Right ventricle myocardium superior (tissue), 1 donor: ENCODE data around the gene CRHR2. TPM values are rescaled to one million over a fixed set of nuclear protein-coding genes. Genes with fewer than 3 reads are reported as not detected.

ENCODE experiments used
- ATAC-seq: fragments of 200-7000 bp; cut with Tn5 transposase; one replicate; pipeline ENCODE4 v1.9.1; 2020; ENCODE audit warnings: mild to moderate bottlenecking; ENCODE audit not compliant: poor library complexity
- DNase-seq: peaks from one replicate; pipeline ENCODE4 v3.0.0-alpha.2; 2020
- intact Hi-C: fragments of 100-400 bp; cut with DNase I; formaldehyde crosslinking; loops from one replicate; pipeline ENCODE4 v1.11.2; 2022
- total RNA-seq: library from RNA; stranded (reverse); fragmentation: NEBNext Ultra II Directional; extraction: Animal tissue kit (Norgen Biotek cat#: 25700); gene quantifications from one replicate; pipeline ENCODE4 v1.2.1, GENCODE V29; 2021
- donor health status: DM: no; HTN: yes; CAD: no; lungs with severe emphysema.

Gene CRHR2
- total RNA-seq, 1 donor from 2014 or later = 0.24 TPM

DNA sequence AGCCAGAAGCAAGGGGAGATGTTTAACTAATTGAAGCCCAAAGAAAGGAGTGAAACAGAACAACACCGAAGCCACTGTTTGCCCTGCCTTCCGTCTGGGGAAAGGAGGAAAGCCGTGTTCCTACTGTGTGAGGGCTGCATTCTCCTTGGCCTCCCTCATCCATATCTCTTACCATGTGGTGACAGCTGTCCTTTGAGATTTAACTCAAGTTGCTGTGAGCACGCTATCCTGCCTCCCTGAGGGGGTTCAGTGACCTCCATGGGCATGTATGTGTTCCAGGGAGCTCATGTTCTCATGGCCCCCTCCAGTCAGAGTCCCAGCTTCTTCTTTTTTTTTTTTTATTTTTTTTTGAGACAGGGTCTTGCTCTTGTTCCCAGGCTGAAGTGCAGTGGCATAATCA lies 26.2 kb upstream of the CRHR2 start:
- DNase-seq = no peak
- intact Hi-C loops = no loop called here
- peak; percentile 52 for ATAC-seq

DNA sequence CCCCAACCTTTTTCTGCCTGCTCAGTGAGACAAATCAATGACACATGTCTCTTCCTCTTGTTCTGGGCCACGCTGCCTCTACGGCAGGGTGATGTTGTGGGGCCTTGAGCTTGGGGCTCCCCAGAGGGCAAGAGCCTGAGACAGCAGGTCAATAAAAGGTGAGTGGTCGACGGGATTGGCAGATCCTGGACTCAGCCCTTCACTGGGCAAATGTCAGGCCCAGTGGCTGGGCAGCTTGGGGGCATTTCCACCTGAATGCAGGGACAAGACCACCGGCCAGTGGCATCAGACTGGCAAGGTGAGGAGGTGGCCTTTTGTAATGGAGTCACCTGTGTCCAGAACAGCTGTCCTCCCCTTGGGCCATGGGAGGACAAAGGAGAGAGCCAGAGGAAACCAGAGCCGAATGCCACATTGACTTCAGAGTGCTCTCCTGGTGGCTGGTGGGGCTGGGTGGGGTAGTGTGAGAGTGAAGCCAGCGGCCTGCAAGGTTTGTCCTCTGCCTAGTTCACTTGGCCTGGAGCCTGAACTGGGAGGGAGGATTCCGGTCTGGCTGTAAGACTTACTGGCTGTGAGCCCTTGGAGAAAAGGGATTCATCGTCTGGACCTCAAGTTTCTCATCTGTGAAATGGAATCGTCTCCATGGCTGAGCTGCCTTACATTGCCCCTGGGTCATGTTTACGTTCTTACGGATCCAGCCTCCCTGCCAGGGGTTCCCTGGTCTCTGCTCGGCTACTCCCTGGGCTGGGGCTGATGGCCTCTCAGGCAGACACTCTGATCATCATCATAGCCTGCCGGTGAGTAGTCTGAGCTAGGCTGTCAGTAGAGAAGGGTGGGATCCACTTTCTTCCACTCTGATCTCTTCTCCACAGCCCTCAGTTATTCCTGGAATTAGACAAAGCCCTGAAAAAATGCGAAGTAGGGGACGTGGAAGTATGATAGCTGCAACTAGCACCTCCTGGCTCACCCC lies 25.4 kb upstream of the CRHR2 start:
- DNase-seq = peak; percentile 79
- peak; percentile 79 for ATAC-seq
- intact Hi-C loops = no loop called here

DNA sequence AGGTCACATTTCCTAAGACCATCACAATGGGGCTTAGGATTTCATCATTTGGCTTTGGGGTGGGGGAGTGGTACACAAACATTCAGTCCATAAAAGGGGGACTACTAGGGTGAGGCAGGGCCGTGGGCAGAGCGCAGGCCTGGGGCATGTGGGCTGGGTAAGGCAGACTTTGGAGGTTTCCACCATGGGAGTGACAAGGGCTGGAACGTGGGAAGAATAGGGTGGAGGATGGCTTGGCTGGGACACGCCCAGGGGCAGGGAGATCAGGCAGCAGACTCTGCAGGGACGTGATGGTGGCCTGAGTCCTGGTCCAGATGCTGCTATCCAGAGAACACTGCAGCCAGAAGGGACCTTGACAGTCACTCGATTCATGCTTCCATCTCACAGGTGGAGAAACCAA lies 24.7 kb upstream of the CRHR2 start:
- DNase-seq (no peak), ATAC-seq (peak; percentile 13)
- intact Hi-C loops = no loop called here

DNA sequence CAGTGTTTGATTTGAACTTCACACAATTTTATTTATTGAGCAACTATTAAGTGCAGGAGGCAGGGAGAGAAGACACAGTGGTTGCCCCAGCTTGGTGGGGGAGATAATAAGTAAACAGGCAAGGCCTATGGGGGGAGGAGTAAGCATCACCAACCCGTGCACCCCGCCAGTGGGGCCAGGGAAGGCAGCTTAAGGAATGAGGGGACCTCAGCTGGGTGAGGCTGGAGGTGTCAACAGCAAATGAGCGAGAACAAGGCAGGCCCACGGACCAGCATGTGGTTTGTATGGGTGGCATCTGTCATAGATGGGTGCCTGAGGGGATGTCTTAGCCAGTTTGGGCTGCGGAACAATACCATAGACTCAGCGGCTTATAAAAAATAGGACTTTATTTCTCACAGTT lies 24.1 kb upstream of the CRHR2 start:
- no peak for ATAC-seq
- intact Hi-C loops = no loop called here
- no peak for DNase-seq

DNA sequence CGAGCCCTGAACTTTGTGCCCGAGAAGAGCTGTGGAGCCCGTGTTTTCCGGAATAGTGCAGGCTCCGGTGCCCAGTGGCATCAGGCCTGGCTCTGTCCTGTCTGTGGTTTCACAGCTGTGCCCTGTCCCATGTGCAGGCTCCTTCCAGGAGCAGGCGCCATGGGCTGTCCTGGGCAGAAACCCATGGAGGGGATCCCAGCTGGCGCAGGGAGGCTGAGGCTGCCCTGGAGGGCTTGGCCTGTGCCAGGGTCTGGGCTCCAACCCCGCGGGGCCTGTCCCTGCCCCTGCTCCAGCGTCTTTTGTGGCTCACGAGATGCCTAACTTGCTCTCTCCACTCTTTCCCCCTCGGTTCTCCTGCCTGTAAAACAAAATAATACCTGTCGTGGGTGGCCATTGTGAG lies 23.3 kb upstream of the CRHR2 start:
- intact Hi-C loops = no loop called here
- DNase-seq (no peak), ATAC-seq (no peak)

DNA sequence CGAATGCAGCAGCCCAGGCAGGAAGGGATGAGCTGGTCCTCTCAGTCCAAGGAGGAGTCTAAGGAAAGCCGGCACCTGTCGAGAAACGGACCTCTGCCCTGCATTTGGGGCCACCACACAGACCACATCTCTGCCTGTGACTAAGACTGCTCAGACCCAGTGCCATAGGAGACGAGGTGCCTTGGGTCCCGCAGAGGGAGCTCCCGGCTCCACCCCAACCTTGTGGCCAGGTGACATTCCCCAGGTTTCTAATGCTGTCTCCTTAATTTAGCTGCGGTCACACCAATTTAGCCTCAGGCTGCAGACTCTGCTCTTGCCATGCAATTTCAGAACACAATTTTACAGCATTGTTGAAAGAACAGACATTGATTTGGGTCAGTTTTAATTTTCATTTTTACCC lies 22.8 kb upstream of the CRHR2 start:
- DNase-seq = no peak
- ATAC-seq = no peak

DNA sequence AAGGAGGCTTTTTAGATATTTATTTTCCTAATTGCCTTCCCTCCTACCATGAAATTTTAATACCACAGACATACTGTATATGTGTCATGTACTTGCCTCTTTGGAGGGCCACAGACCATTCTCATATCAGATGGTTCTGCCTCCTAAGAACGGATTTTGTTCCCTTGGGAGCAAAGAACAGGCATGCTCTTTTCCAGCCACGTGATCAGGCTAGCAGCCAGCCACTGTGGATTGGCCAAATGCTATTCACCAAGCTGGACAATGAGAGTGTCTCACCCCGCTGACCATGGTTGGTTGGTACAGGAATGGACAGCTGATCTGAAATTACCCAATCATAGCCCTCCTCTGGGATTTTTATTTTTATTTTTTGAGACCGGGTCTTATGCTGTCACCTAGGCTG lies 21.5 kb upstream of the CRHR2 start:
- DNase-seq = no peak
- ATAC-seq = no peak
- intact Hi-C loops = no loop called here

More for the DNA sequence above, 22.8 kb upstream of the CRHR2 start:
- intact Hi-C loops = no loop called here

DNA sequence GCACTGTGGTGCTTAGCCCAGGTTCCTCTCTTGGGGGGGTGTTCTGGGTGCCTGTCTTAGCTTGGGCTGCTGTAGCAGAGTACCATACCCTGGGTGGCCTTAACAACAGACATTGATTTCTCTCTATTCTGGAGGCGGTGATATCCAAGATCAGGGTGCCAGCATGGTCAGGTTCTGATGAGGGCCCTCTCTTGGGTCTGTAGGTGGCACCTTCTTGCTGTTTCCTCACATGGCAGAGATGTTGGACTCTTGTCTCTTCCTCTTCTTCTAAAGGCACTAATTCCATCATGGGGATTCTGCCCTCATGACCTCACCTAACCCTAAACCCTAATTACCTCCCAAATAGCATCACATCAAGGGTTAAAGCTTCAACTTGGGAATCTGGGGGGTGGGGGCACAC lies 19.9 kb upstream of the CRHR2 start:
- no peak for ATAC-seq
- intact Hi-C loops = no loop called here
- DNase-seq = no peak

DNA sequence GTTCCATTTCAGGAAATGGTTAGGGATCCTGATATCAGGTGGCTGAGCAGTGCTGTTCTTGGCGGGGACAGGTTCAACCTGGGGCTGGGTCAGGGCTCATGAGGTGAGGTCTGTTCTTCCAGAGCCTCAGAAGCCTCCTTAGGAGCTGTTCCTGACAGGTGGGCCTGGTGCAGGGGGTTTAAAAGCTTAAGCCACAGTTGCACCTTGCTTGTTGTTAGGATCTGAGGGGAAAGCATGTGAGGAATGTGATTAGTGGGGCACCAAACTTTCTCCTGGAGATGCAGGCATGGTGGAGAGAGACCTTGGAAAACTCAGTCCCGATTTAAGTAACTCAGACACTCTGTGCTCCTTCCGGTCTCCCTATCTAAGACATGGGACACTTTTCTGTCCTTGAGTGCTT lies 18.7 kb upstream of the CRHR2 start:
- intact Hi-C loops = no loop called here
- no peak for ATAC-seq
- DNase-seq = no peak

DNA sequence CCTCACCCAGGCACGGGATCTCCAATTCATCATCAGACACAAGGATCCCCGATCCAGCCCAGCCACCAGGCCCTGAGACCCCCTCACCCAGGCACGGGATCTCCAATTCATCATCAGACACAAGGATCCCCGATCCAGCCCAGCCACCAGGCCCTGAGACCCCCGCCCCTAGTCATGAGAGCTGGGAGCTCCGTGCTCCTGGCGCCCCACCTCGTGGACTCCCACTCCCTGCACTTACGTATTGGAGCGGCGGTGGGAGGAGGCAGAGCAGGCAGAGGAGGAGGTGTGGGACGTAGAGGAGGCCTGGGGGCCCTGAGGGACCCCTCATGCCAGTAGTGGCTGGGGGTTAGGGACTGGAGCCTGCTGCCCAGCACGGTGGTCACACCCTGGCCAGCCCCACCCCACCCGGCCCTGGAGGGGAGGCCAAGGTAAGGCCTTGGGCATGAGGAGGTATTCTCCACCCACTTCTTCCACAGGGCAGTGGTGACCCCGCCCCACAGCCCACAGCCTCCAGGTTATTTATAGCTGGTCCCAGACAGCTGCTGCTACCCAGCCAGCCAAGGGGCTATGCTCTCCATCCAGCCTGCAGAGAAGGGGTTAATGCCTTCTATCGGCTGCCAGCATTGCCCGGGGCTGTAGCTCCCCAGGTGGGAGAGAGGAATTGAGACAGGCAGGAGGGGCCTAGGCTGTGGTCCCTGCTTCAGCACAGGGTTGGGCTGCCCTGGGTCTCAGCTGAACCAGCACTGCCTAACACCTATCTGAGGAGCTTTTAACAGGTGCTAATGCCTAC lies 17.6 kb upstream of the CRHR2 start:
- DNase-seq (no peak), ATAC-seq (no peak)
- intact Hi-C loops = no loop called here

DNA sequence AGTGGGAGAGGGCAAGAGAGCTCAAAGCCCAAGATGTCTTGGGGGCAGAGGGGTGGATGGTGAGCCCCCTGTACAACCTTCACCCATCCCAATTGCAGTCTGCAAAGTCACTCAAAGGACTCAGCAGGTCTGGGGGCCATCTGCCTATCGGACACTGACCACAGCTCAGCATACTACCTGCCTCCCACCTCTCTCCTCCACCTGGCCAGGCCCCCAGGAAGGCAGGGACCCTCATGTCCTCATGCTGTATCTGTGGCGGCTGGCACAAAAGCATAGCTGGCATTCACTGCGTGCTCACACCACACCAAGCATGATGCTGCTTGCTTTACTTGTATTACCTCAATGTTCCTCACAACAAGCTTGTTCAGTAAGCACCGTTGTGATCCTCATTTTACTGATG lies 16.2 kb upstream of the CRHR2 start:
- intact Hi-C loops = no loop called here
- no peak for ATAC-seq
- DNase-seq = no peak

DNA sequence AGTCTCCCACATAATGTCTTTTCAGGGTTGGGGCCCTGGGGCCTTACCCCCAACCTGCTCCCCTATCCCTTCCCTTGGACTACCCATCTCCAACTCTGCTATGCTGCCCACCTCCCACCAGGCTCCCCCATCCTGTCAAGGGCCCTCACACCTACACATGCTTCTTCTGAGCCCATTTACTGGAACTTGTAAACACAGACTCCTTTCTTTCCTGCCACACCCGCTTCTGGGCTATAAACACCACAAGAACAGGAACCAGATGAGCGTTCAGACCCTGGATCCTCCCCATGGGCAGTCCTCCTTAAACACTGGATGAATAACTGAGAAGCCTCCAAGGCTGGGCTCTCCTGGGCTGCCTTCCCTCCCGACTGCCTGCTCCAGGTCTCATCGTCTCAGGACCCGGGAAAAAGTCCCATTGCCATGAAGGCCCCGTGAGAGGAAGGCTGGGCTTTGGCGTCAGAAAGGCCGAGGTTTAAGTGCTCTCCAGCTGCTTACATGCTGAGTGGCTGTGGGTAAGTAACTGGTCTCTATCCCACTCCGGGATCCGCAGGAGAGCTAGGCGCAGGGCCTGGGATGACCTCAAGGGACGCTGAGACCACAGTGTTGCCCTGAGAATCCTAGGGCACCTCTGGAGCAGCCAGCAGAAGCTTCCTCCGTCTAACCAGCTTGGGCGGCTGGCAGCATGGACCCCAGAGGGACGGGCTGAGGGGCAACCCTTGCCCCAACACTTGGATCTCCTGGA lies 15.6 kb upstream of the CRHR2 start:
- DNase-seq (no peak), ATAC-seq (no peak)
- intact Hi-C loops = no loop called here

DNA sequence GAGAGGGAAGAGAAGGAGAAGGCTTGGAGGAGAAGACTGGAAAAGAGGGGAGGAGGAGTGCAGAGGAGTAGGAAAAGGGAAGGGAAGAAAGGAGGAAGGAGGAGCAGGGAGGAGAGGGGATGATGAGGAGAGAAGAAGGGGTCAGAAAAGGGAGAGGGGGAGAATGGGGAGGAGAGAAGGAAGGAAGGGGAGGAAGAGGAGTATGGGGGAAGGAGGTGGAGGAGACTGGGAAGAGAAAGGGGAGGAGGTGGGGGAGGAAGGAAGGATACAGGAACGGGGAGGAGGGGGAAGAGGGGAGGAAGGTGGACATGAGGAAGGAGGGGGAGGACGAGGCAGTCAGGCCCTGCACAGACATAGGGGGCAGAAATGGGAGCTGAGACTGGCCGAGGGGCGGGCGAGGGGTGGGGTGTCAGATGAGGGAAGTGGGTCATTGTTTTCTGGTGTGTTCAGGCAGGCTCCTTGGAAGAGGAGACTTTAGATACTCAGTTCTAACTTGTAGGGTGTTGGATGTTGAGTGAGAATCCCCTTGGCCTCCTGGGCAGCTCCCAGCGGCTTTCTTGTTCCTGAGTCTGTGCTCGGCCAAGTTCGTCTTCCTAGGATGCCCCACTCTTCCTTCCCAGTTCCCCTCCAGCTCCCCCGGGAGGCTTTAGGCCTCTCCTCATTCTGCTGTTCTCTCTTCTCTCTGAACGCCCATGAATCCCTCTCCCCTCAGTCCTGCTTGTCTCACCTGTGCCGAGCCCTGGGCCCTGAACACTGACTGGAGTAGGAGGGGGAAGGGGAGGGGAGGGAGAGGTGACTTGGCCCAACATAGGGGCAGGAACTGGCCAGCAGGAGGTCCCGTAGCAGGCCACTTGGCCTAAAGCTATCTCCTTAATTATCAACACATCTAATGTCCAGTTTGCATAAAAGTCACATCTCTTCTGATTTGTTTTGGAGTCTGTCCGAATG lies 12.8 kb upstream of the CRHR2 start:
- DNase-seq (no peak), ATAC-seq (no peak)
- intact Hi-C loops = no loop called here

DNA sequence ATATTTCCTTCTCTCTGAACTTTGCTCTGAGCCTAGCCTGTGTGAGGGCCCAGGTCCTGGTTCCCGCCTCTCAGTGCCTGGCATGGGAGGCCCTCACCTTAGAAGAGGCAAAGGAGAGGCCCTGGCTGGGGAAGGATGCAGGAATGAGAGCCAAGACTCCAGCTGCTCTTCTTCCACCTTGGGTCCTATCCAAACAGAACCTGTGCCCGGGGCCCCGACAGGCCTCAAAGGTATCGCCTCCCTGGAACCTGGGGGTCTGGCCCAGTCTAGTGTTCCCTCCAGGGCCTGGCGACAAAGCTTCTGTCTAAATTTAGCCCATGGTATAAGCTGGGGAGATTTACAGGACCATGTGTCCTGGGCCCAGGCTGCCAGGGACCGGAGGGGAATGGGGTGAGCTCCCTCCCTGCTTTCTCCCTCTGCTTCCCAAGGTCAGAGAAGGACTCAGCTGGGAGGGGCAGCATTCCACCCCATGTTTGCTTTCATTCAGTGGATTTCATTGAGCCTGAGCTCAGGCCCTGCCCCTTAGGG lies 12.0 kb upstream of the CRHR2 start:
- ATAC-seq (peak; percentile 79), DNase-seq (peak; percentile 55)
- intact Hi-C loops = no loop called here

DNA sequence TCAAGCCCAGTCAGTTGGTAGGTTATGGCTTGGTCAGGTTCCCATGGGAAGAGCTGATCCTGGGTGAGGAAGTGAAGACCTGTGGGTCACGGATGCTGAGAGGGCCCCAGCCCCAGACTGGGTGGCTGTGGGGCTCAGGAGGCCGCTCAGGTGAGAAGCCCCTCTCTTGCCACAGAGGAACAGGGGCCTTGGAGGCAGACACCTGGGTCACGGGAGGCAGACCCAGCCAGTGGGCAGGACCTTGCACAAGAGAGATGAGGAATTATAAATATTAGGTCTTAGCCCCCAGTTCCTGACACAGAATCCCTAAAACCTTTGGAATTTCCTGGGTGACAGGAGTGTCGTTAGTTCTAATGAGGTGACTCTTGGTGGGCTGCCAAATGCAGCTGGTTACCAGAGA lies 10.6 kb upstream of the CRHR2 start:
- ATAC-seq (no peak), DNase-seq (no peak)
- intact Hi-C loops = no loop called here

DNA sequence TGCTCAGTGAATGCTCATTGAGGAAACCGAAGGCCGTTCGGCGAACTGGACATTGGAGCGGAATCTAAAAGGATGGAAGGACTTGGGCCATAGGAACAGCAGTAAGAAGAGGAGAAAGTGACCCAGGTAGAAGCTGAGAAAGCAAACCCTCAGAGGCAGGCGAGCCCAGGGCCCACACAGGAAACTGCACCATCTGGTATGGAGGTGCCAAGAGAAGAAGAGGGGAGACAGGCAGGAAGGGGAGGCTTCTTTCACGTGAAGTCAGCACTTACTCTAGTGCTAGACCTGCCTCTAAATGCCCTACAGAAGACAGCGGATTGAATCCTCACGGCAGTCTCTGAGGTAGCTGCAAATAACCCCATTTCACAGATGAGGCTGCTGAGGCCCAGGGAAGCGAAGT lies 10.2 kb upstream of the CRHR2 start:
- DNase-seq (no peak), ATAC-seq (no peak)
- intact Hi-C loops = no loop called here

DNA sequence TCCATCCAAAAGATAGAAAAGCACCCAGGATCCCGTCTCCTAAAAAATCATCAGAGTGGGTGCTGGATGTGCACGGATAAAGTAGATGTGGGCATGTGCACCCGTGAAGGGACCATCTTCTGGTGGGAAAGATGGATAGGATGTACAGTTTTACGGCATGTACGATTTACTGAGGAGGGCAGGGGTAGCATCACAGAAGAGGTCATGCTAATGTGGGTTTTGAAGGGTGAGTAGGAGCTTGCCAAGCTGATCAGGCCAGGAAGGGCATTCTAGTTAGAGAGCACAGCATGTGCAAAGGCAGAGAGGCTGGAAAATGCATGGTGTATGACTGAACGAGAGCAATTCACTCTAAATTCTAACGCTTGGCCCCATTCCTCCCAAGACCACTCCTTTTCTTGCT lies 7.8 kb upstream of the CRHR2 start:
- DNase-seq (no peak), ATAC-seq (no peak)
- intact Hi-C loops = no loop called here

DNA sequence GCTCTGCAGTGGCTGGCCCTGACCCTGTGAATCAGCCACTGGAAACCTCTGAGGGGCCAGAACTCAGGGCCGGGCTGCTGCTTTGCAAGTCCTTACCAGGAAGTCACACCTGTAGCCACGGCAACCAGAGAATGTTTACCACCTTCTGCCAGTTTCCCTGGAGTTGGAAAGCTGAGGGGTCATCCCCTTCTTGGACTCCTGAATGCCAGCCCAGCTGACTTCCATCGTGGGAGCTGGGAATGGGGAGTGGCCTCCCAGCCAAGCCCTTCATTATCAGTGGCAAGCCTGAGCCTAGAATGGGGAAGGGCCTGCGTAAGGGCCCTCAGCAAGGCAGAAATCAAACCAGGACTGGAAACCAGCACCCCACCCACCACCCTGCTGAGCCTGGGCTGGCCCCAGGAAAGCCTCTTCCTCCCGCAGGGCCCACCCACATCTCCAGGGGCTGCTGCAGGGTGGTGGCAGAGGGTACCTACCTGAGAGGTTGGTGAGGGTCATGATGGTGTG lies 6.5 kb upstream of the CRHR2 start:
- DNase-seq = no peak
- ATAC-seq = no peak
- intact Hi-C loops = no loop called here
